HCT116 (cell line): ENCODE results near the gene SIRPG. TPM values are rescaled to one million over a fixed set of nuclear protein-coding genes. Genes with fewer than 3 reads are reported as not detected.

Source experiments
- ATAC-seq: fragments of 200-7000 bp; cut with Tn5 transposase; 2 replicates; pipeline ENCODE4 v1.9.1; 2020; ENCODE audit warnings: mild to moderate bottlenecking, moderate library complexity
- BruUV-seq: library from RNA; stranded (reverse); fragments of 400-500 nt; replicated peaks from 2 replicates; lab custom pipeline; 2021; lab: Mats Ljungman, UMichigan
- CTCF ChIA-PET: fragments of 300-600 bp; sonication (Branson Sonifier 250); formaldehyde crosslinking; loops from one replicate; lab custom pipeline; 2021; ENCODE audit warnings: antibody characterized with exemption; lab: Charles Lee
- POLR2A ChIA-PET: fragments of 300-600, 350-600 bp; sonication (Branson Sonifier 250); formaldehyde crosslinking; loops from one replicate; lab custom pipeline; 2021; ENCODE audit warnings: antibody characterized with exemption; lab: Charles Lee
- RAD21 ChIA-PET, 2 experiments: fragments of 300-600 bp; sonication (Branson Sonifier 250); formaldehyde crosslinking; loops; one replicate each; lab custom pipeline; 2023; ENCODE audit warnings: low total read pairs in 2 of 2; ENCODE audit not compliant: uncharacterized antibody in 2 of 2, unreplicated experiment in 2 of 2, low non-redundant PET in 1 of 2; lab: Charles Lee
- DNase-seq: peaks from one replicate; pipeline ENCODE4 v3.0.0-alpha.2; 2010; ENCODE audit warnings: low read depth, low spot score
- H2AFZ ChIP-seq: fragments of 200-600 bp; shearing (Covaris generic), sonication (generic); 2 replicates; pipeline ENCODE4 v1.6.1; 2017; ENCODE audit warnings: low read depth, mixed run types, mixed read lengths, antibody characterized with exemption, low read length; ENCODE audit not compliant: poor library complexity, severe bottlenecking
- H3K27ac ChIP-seq: 2 replicates; pipeline ENCODE4 v1.5.1; 2012; ENCODE audit warnings: low read depth, low read length
- H3K27me3 ChIP-seq: fragments of 200-600 bp; sonication (generic); 2 replicates; pipeline ENCODE4 v1.6.1; 2016; ENCODE audit warnings: mixed run types, low read length, mixed read lengths; ENCODE audit not compliant: insufficient read depth
- H3K36me3 ChIP-seq, 2 experiments: fragments of 200-500 bp in 1 of 2; fragments of 200-600 bp in 1 of 2; sonication (Bioruptor generic) in 1 of 2; sonication (generic) in 1 of 2; 2 replicates each; pipeline versions ENCODE4 v1.5.1 to v1.6.1; 2014 to 2016; ENCODE audit warnings: low read length in 2 of 2, inconsistent platforms in 1 of 2, mixed read lengths in 1 of 2, mixed run types in 1 of 2; ENCODE audit not compliant: insufficient read depth in 2 of 2, control insufficient read depth in 1 of 2
- H3K4me1 ChIP-seq, 2 experiments: fragments of 200-600 bp in 1 of 2; sonication (generic) in 1 of 2; 2 replicates each; pipeline versions ENCODE4 v1.5.1 to v1.6.1; 2012 to 2017; ENCODE audit warnings: low read length in 2 of 2, inconsistent platforms in 1 of 2, mild to moderate bottlenecking in 1 of 2, mixed read lengths in 1 of 2, mixed run types in 1 of 2, moderate library complexity in 1 of 2; ENCODE audit not compliant: insufficient read depth in 2 of 2, control insufficient read depth in 1 of 2
- H3K4me2 ChIP-seq: fragments of 200-600 bp; sonication (generic); 2 replicates; pipeline ENCODE4 v1.6.1; 2017; ENCODE audit warnings: mixed run types, low read length, mixed read lengths
- H3K4me3 ChIP-seq, 2 experiments: fragments of 200-600 bp in 1 of 2; sonication (generic) in 1 of 2; replicated peaks in 1 of 2; 2 replicates each; pipeline ENCODE4 v1.5.1; 2011 to 2016; ENCODE audit warnings: low read length in 2 of 2, control low read depth in 1 of 2, low read depth in 1 of 2, mild to moderate bottlenecking in 1 of 2, mixed read lengths in 1 of 2, mixed run types in 1 of 2
- H3K79me2 ChIP-seq: fragments of 200-600 bp; sonication (generic); 2 replicates; pipeline ENCODE4 v1.6.1; 2017; ENCODE audit warnings: mild to moderate bottlenecking, mixed run types, low read length, moderate library complexity, mixed read lengths; ENCODE audit not compliant: insufficient read depth
- H3K9ac ChIP-seq: fragments of 200-600 bp; sonication (generic); 2 replicates; pipeline ENCODE4 v1.6.1; 2016; ENCODE audit warnings: low read length, mixed read lengths
- H3K9me2 ChIP-seq: fragments of 200-600 bp; sonication (generic), shearing (Covaris generic); 2 replicates; pipeline ENCODE4 v1.6.1; 2017; ENCODE audit warnings: mixed run types, mild to moderate bottlenecking, moderate library complexity; ENCODE audit not compliant: insufficient read depth
- H3K9me3 ChIP-seq, 2 experiments: fragments of 200-500 bp in 1 of 2; fragments of 200-600 bp in 1 of 2; sonication (Bioruptor generic) in 1 of 2; sonication (generic) in 1 of 2; 2 replicates each; pipeline ENCODE4 v1.6.1; 2014 to 2017; ENCODE audit warnings: low read length in 2 of 2, mixed read lengths in 2 of 2, inconsistent platforms in 1 of 2, low read depth in 1 of 2, mild to moderate bottlenecking in 1 of 2, mixed run types in 1 of 2, moderate library complexity in 1 of 2; ENCODE audit not compliant: control insufficient read depth in 1 of 2, insufficient read depth in 1 of 2
- H4K20me1 ChIP-seq: fragments of 200-600 bp; sonication (generic), shearing (Covaris generic); 2 replicates; pipeline ENCODE4 v1.6.1; 2017; ENCODE audit warnings: mixed run types, mild to moderate bottlenecking, moderate library complexity; ENCODE audit not compliant: insufficient read depth
- ATF3 ChIP-seq: IDR thresholded peaks from 2 replicates; pipeline ENCODE4 v1.6.1; 2012
- CEBPB ChIP-seq: IDR thresholded peaks from 2 replicates; pipeline ENCODE4 v1.6.1; 2012; ENCODE audit warnings: low read depth
- EGR1 ChIP-seq: IDR thresholded peaks from 2 replicates; pipeline ENCODE4 v1.6.1; 2012; ENCODE audit warnings: low read depth
- ELF1 ChIP-seq: IDR thresholded peaks from 2 replicates; pipeline ENCODE4 v1.6.1; 2012; ENCODE audit warnings: low read depth, borderline replicate concordance
- FOSL1 ChIP-seq: IDR thresholded peaks from 2 replicates; pipeline ENCODE4 v1.6.1; 2012; ENCODE audit warnings: low read depth
- JUND ChIP-seq: IDR thresholded peaks from 2 replicates; pipeline ENCODE4 v1.6.1; 2012
- MAX ChIP-seq: IDR thresholded peaks from 2 replicates; pipeline ENCODE4 v1.6.1; 2012
- POLR2A ChIP-seq: IDR thresholded peaks from 2 replicates; pipeline ENCODE4 v1.7.0; 2011; ENCODE audit warnings: borderline replicate concordance; ENCODE audit not compliant: insufficient read depth, insufficient read length; ENCODE audit errors: extremely low read depth
- POLR2AphosphoS5 ChIP-seq: IDR thresholded peaks from 2 replicates; pipeline ENCODE4 v1.6.1; 2011; ENCODE audit warnings: mild to moderate bottlenecking, low read depth, low read length, moderate library complexity
- SIN3A ChIP-seq: IDR thresholded peaks from 2 replicates; pipeline ENCODE4 v1.6.1; 2012; ENCODE audit warnings: low read depth
- SP1 ChIP-seq: IDR thresholded peaks from 2 replicates; pipeline ENCODE4 v1.6.1; 2012; ENCODE audit warnings: low read depth
- SRF ChIP-seq: IDR thresholded peaks from 2 replicates; pipeline ENCODE4 v1.6.1; 2012; ENCODE audit warnings: low read depth
- TCF7L2 ChIP-seq: IDR thresholded peaks from 2 replicates; pipeline ENCODE4 v1.7.0; 2011; ENCODE audit warnings: borderline replicate concordance, inconsistent platforms; ENCODE audit not compliant: insufficient read depth, insufficient read length; ENCODE audit errors: extremely low read depth
- YY1 ChIP-seq: IDR thresholded peaks from 2 replicates; pipeline ENCODE4 v1.6.1; 2011; ENCODE audit warnings: low read length, low read depth, moderate library complexity, mild to moderate bottlenecking; ENCODE audit not compliant: insufficient replicate concordance; ENCODE audit errors: extremely low read depth
- ZBTB33 ChIP-seq: IDR thresholded peaks from 2 replicates; pipeline ENCODE4 v1.6.1; 2011; ENCODE audit warnings: mild to moderate bottlenecking, low read length, moderate library complexity; ENCODE audit not compliant: insufficient replicate concordance; ENCODE audit errors: extremely low read depth
- ZFX ChIP-seq: fragments of 450-650 bp; IDR thresholded peaks from 2 replicates; pipeline ENCODE4 v1.6.1; 2017
- ZNF274 ChIP-seq: fragments of 200-500 bp; sonication (Bioruptor generic); IDR thresholded peaks from 2 replicates; pipeline ENCODE4 v1.6.1; 2014; ENCODE audit warnings: mild to moderate bottlenecking, low read depth, low read length, inconsistent platforms
- intact Hi-C: fragments of 100-400 bp; cut with micrococcal nuclease; formaldehyde crosslinking; loops from 2 replicates; pipeline ENCODE4 v1.10.0; 2022
- total RNA-seq: library from RNA; stranded (reverse); gene quantifications from one replicate; pipeline ENCODE4 v1.2.1, GENCODE V29; 2021; ENCODE audit not compliant: unreplicated experiment
- TF ChIP-seq, protein P1 (sequence below): IDR thresholded peaks from 2 replicates; pipeline ENCODE4 v1.6.1; 2012; ENCODE audit warnings: low read depth
- TF ChIP-seq, protein P2 (sequence below), 3 experiments: fragments of 200-600 bp in 1 of 3; sonication (generic) in 1 of 3; IDR thresholded peaks in 2 of 3; conservative IDR thresholded peaks in 1 of 3; 2 replicates each; pipeline ENCODE4 v1.5.1; 2012 to 2017; ENCODE audit warnings: low read depth in 2 of 3, low read length in 2 of 3, antibody characterized with exemption in 1 of 3, borderline replicate concordance in 1 of 3, control low read depth in 1 of 3, mild to moderate bottlenecking in 1 of 3, mixed read lengths in 1 of 3, mixed run types in 1 of 3, moderate library complexity in 1 of 3; ENCODE audit not compliant: insufficient read depth in 1 of 3

The SIRPG gene
- total RNA-seq, 1 experiment from 2014 or later: not detected

- Histone ChIP-seq H3K9me3 (no peaks in the 10 kb centered on the region), H3K27ac (no peak overlapping the region), H3K36me3 (no peaks in the 10 kb centered on the region), H3K4me3 (no peak overlapping the region), H3K27me3 (peaks cover 35% of the 10 kb centered on the region), H3K9me2 (no peaks in the 10 kb centered on the region), H4K20me1 (no peaks in the 10 kb centered on the region), H2AFZ (no peak overlapping the region), H3K4me2 (no peak overlapping the region), H3K79me2 (no peaks in the 10 kb centered on the region), H3K9ac (no peak overlapping the region), H3K4me1 (no peaks in the 10 kb centered on the region; a peak in 1 of 4 replicates)
- ChIA-PET POLR2A (no interaction called here), CTCF (no interaction called here), RAD21 (no interaction called here)
- BruUV-seq: no TSS peak
- intact Hi-C loops: no loop called here
- ATAC-seq (no peak), DNase-seq (no peak)
- TF ChIP-seq POLR2AphosphoS5 (no peak), EGR1 (no peak), SP1 (no peak), ZNF274 (no peak), ELF1 (no peak), ATF3 (no peak), ZFX (no peak), TCF7L2 (no peak), YY1 (no peak), SIN3A (no peak), JUND (no peak), SRF (no peak), CEBPB (no peak), MAX (no peak), POLR2A (no peak), ZBTB33 (no peak), FOSL1 (no peak)
- TF ChIP-seq, protein P1, sequence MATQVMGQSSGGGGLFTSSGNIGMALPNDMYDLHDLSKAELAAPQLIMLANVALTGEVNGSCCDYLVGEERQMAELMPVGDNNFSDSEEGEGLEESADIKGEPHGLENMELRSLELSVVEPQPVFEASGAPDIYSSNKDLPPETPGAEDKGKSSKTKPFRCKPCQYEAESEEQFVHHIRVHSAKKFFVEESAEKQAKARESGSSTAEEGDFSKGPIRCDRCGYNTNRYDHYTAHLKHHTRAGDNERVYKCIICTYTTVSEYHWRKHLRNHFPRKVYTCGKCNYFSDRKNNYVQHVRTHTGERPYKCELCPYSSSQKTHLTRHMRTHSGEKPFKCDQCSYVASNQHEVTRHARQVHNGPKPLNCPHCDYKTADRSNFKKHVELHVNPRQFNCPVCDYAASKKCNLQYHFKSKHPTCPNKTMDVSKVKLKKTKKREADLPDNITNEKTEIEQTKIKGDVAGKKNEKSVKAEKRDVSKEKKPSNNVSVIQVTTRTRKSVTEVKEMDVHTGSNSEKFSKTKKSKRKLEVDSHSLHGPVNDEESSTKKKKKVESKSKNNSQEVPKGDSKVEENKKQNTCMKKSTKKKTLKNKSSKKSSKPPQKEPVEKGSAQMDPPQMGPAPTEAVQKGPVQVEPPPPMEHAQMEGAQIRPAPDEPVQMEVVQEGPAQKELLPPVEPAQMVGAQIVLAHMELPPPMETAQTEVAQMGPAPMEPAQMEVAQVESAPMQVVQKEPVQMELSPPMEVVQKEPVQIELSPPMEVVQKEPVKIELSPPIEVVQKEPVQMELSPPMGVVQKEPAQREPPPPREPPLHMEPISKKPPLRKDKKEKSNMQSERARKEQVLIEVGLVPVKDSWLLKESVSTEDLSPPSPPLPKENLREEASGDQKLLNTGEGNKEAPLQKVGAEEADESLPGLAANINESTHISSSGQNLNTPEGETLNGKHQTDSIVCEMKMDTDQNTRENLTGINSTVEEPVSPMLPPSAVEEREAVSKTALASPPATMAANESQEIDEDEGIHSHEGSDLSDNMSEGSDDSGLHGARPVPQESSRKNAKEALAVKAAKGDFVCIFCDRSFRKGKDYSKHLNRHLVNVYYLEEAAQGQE: no peak
- TF ChIP-seq, protein P2, sequence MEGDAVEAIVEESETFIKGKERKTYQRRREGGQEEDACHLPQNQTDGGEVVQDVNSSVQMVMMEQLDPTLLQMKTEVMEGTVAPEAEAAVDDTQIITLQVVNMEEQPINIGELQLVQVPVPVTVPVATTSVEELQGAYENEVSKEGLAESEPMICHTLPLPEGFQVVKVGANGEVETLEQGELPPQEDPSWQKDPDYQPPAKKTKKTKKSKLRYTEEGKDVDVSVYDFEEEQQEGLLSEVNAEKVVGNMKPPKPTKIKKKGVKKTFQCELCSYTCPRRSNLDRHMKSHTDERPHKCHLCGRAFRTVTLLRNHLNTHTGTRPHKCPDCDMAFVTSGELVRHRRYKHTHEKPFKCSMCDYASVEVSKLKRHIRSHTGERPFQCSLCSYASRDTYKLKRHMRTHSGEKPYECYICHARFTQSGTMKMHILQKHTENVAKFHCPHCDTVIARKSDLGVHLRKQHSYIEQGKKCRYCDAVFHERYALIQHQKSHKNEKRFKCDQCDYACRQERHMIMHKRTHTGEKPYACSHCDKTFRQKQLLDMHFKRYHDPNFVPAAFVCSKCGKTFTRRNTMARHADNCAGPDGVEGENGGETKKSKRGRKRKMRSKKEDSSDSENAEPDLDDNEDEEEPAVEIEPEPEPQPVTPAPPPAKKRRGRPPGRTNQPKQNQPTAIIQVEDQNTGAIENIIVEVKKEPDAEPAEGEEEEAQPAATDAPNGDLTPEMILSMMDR (IDR thresholded peaks at IDR 0.05 in 2 of 3, conservative IDR thresholded peaks at IDR 0.05 in 1 of 3; ENCODE audit: borderline replicate concordance in 1 of 3, insufficient read depth in 1 of 3, low read depth in 2 of 3, low read length in 2 of 3): no peak
Measured at GRCh38 chr20:1654996-1655395, 2.6 kb downstream of the SIRPG start.
